HL-60 (cell line): ENCODE measurements around the gene CHN1.

Source experiments
- DNase-seq, 2 experiments: peaks; one replicate each; pipeline ENCODE4 v3.0.0-alpha.2; 2010 to 2020; ENCODE audit warnings: low read depth in 1 of 2, low spot score in 1 of 2
- H3K27ac ChIP-seq: fragments of 250-450 bp; sonication (Bioruptor Pico); replicated peaks from 2 replicates; pipeline ENCODE4 v1.5.1; 2020; ENCODE audit warnings: mild to moderate bottlenecking, moderate library complexity
- H3K27me3 ChIP-seq: fragments of 250-450 bp; sonication (Bioruptor Pico); 2 replicates; pipeline ENCODE4 v1.5.1; 2021; ENCODE audit warnings: mild to moderate bottlenecking, moderate library complexity; ENCODE audit not compliant: insufficient read depth, poor library complexity, severe bottlenecking
- H3K4me3 ChIP-seq: replicated peaks from 2 replicates; pipeline ENCODE4 v1.5.1; 2011; ENCODE audit warnings: mild to moderate bottlenecking, control low read depth, low read length; ENCODE audit not compliant: insufficient read depth
- CTCF ChIP-seq: IDR thresholded peaks from one replicate; pipeline ENCODE4 v1.5.1; 2011; ENCODE audit warnings: low read length, control low read depth, inconsistent platforms; ENCODE audit not compliant: insufficient read depth
- GABPA ChIP-seq: IDR thresholded peaks from 2 replicates; pipeline ENCODE4 v1.6.1; 2012; ENCODE audit warnings: low read depth
- POLR2AphosphoS5 ChIP-seq: IDR thresholded peaks from 2 replicates; pipeline ENCODE4 v1.6.1; 2012; ENCODE audit warnings: low read depth
- SPI1 ChIP-seq: IDR thresholded peaks from 2 replicates; pipeline ENCODE4 v1.6.1; 2012; ENCODE audit warnings: low read depth, mild to moderate bottlenecking, borderline replicate concordance
- TF ChIP-seq, protein P1 (sequence below): IDR thresholded peaks from 2 replicates; pipeline ENCODE4 v1.6.1; 2012; ENCODE audit warnings: low read depth; ENCODE audit not compliant: insufficient replicate concordance

CHN1 gene

DNA sequence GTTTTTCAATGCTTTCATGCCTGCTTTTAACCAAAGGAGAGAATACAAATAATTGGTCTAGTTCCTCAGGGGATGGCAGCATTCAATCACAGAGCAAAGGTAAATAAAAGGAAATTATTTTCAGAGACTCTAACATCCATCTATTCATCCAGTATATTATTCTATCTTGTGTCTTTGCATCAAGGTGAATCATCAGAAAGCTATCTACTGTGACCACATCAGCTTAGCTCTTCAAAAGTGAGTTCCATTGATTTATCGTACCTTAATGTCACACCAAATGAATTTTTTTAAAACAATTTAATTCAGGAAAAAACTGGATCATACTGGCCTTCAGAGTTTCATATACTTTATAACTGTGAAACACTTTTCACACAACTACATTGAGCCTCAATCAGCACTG lies 66.1 kb downstream of the CHN1 start:
- DNase-seq = no peak
- TF ChIP-seq POLR2AphosphoS5 = no peak
- TF ChIP-seq SPI1 = no peak
- TF ChIP-seq, protein P1, sequence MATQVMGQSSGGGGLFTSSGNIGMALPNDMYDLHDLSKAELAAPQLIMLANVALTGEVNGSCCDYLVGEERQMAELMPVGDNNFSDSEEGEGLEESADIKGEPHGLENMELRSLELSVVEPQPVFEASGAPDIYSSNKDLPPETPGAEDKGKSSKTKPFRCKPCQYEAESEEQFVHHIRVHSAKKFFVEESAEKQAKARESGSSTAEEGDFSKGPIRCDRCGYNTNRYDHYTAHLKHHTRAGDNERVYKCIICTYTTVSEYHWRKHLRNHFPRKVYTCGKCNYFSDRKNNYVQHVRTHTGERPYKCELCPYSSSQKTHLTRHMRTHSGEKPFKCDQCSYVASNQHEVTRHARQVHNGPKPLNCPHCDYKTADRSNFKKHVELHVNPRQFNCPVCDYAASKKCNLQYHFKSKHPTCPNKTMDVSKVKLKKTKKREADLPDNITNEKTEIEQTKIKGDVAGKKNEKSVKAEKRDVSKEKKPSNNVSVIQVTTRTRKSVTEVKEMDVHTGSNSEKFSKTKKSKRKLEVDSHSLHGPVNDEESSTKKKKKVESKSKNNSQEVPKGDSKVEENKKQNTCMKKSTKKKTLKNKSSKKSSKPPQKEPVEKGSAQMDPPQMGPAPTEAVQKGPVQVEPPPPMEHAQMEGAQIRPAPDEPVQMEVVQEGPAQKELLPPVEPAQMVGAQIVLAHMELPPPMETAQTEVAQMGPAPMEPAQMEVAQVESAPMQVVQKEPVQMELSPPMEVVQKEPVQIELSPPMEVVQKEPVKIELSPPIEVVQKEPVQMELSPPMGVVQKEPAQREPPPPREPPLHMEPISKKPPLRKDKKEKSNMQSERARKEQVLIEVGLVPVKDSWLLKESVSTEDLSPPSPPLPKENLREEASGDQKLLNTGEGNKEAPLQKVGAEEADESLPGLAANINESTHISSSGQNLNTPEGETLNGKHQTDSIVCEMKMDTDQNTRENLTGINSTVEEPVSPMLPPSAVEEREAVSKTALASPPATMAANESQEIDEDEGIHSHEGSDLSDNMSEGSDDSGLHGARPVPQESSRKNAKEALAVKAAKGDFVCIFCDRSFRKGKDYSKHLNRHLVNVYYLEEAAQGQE = no peak
- no peak for TF ChIP-seq CTCF
- TF ChIP-seq GABPA = no peak
- H3K27ac ChIP-seq = no peak overlapping the region
- H3K27me3 ChIP-seq = no peaks in the 10 kb centered on the region
- no peak overlapping the region for H3K4me3 ChIP-seq

DNA sequence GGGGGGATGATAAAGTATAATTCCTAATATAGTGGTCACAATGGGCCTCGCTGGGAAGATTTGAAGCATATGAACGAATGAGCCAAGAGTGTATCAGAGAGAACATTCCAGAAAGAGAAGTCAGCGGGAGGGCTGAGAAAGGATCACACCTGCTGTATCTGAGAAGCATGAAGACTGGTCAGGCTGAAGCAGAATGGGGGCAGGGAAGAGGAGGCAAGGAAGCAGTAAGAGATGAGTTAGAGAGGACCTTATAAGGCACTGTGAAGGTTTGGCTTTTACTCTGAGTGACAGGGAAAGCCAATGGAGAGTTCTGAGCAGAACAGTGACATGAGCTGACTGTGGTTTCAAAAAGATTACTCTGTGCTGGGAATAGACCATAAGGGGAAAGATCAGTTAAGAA lies 73.5 kb downstream of the CHN1 start:
- no peaks in the 10 kb centered on the region for H3K27me3 ChIP-seq
- no peak overlapping the region for H3K4me3 ChIP-seq
- no peak for DNase-seq
- TF ChIP-seq, protein P1 = no peak
- no peak for TF ChIP-seq POLR2AphosphoS5
- no peak for TF ChIP-seq CTCF
- no peak overlapping the region for H3K27ac ChIP-seq

- H3K4me3 ChIP-seq = no peak overlapping the region
- no peaks in the 10 kb centered on the region for H3K27me3 ChIP-seq
- DNase-seq = no peak
- TF ChIP-seq CTCF = no peak
- no peak for TF ChIP-seq SPI1
- TF ChIP-seq POLR2AphosphoS5 = no peak
- TF ChIP-seq GABPA = no peak
- TF ChIP-seq, protein P1 = no peak
- no peak overlapping the region for H3K27ac ChIP-seq
Measured at GRCh38 chr2:174929786-174930185, 75.4 kb downstream of the CHN1 start.
